ENCODE data around the gene DRC1. TPM values are rescaled to one million over a fixed set of nuclear protein-coding genes. Genes with fewer than 3 reads are reported as not detected.

The DRC1 gene
- total RNA-seq, 1 experiment from 2014 or later: not detected

DNA sequence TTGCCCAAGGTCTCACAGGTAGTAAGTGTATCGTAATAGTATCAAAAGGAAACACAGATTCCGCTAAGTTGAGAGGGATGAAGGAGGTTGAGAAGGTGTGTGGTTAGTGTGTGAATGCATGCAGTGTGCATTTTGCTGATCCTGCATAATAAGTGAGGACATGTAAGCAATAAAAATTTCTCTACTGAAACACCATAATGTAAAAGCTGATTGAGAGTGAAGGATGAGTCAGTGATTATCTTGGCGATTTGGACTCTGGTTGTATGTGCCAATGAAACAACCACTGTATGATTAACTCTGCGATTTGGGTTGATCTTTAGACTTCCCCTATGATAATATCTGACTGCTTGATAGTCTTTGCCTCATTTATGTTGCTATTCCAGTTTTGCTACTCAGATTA lies 38.4 kb upstream of the DRC1 start:
- ChIA-PET POLR2A (interaction anchor here (1.0 to 1.5 kb wide), 2 partner anchors 15 to 17 kb away, joined by 3 to 5 read pairs; partner anchors contain the start of genes ADGRF3 and SELENOI), RAD21 (ENCODE audit: low non-redundant PET in 1 of 2, low total read pairs in 2 of 2, uncharacterized antibody in 2 of 2, unreplicated experiment in 2 of 2) (no interaction called here), CTCF (no interaction called here)
- intact Hi-C loops (cut with micrococcal nuclease): loop anchor here (1.0 kb wide), 1 partner anchor 47 kb away; no protein-coding TSS in a partner anchor
- Histone ChIP-seq H3K9me2 (ENCODE audit: insufficient read depth) (no peaks in the 10 kb centered on the region), H3K9ac (ENCODE audit: low read length) (no peak overlapping the region), H3K27me3 (ENCODE audit: insufficient read depth, low read length) (no peaks in the 10 kb centered on the region), H3K79me2 (ENCODE audit: insufficient read depth, low read length) (peaks cover 85% of the 10 kb centered on the region), H2AFZ (ENCODE audit: low read depth, low read length, poor library complexity, severe bottlenecking) (no peak overlapping the region), H3K9me3 (ENCODE audit: control insufficient read depth in 1 of 2, insufficient read depth in 1 of 2, low read depth in 1 of 2, low read length in 2 of 2) (no peaks in the 10 kb centered on the region), H4K20me1 (ENCODE audit: insufficient read depth) (peaks cover 5% of the 10 kb centered on the region; the same call in 1 of the 2 replicates), H3K4me3 (replicated peaks in 1 of 2; ENCODE audit: low read depth in 1 of 2, low read length in 2 of 2) (no peak overlapping the region), H3K4me2 (ENCODE audit: low read length) (no peak overlapping the region), H3K27ac (ENCODE audit: low read depth, low read length) (no peak overlapping the region), H3K4me1 (ENCODE audit: control insufficient read depth in 1 of 2, insufficient read depth in 2 of 2, low read length in 2 of 2) (peaks cover 0 to 12% of the 10 kb centered on the region in 2 experiments; a peak in 2 of 4 replicates), H3K36me3 (ENCODE audit: control insufficient read depth in 1 of 2, insufficient read depth in 2 of 2, low read length in 2 of 2) (peaks cover 4 to 15% of the 10 kb centered on the region in 2 experiments; a peak in 3 of 4 replicates)
- DNase-seq (ENCODE audit: low read depth, low spot score) (no peak), ATAC-seq (no peak)
- no TSS peak for BruUV-seq (replicated peaks)
- TF ChIP-seq ZNF274 (IDR thresholded peaks at IDR 0.05; ENCODE audit: low read depth, low read length): no peak
- no peak for TF ChIP-seq SIN3A (IDR thresholded peaks at IDR 0.05; ENCODE audit: low read depth)
- no peak for TF ChIP-seq JUND (IDR thresholded peaks at IDR 0.05)
- TF ChIP-seq, protein P1, sequence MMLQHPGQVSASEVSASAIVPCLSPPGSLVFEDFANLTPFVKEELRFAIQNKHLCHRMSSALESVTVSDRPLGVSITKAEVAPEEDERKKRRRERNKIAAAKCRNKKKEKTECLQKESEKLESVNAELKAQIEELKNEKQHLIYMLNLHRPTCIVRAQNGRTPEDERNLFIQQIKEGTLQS (IDR thresholded peaks at IDR 0.05): no peak
- TF ChIP-seq, protein P2, sequence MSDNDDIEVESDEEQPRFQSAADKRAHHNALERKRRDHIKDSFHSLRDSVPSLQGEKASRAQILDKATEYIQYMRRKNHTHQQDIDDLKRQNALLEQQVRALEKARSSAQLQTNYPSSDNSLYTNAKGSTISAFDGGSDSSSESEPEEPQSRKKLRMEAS (IDR thresholded peaks at IDR 0.05): no peak
- no peak for TF ChIP-seq ELF1 (IDR thresholded peaks at IDR 0.05; ENCODE audit: borderline replicate concordance, low read depth)
- TF ChIP-seq RAD21 (IDR thresholded peaks at IDR 0.05; ENCODE audit: low read depth): no peak
- no peak for TF ChIP-seq EZH2phosphoT487 (IDR thresholded peaks at IDR 0.05; ENCODE audit: borderline replicate concordance)
- TF ChIP-seq SRF (IDR thresholded peaks at IDR 0.05; ENCODE audit: low read depth): no peak
- TF ChIP-seq EGR1 (IDR thresholded peaks at IDR 0.05; ENCODE audit: low read depth): no peak
- TF ChIP-seq YY1 (IDR thresholded peaks at IDR 0.05; ENCODE audit: extremely low read depth, insufficient replicate concordance, low read depth, low read length): no peak
- TF ChIP-seq, protein P3, sequence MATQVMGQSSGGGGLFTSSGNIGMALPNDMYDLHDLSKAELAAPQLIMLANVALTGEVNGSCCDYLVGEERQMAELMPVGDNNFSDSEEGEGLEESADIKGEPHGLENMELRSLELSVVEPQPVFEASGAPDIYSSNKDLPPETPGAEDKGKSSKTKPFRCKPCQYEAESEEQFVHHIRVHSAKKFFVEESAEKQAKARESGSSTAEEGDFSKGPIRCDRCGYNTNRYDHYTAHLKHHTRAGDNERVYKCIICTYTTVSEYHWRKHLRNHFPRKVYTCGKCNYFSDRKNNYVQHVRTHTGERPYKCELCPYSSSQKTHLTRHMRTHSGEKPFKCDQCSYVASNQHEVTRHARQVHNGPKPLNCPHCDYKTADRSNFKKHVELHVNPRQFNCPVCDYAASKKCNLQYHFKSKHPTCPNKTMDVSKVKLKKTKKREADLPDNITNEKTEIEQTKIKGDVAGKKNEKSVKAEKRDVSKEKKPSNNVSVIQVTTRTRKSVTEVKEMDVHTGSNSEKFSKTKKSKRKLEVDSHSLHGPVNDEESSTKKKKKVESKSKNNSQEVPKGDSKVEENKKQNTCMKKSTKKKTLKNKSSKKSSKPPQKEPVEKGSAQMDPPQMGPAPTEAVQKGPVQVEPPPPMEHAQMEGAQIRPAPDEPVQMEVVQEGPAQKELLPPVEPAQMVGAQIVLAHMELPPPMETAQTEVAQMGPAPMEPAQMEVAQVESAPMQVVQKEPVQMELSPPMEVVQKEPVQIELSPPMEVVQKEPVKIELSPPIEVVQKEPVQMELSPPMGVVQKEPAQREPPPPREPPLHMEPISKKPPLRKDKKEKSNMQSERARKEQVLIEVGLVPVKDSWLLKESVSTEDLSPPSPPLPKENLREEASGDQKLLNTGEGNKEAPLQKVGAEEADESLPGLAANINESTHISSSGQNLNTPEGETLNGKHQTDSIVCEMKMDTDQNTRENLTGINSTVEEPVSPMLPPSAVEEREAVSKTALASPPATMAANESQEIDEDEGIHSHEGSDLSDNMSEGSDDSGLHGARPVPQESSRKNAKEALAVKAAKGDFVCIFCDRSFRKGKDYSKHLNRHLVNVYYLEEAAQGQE (IDR thresholded peaks at IDR 0.05; ENCODE audit: low read depth): no peak
- TF ChIP-seq, protein P4, sequence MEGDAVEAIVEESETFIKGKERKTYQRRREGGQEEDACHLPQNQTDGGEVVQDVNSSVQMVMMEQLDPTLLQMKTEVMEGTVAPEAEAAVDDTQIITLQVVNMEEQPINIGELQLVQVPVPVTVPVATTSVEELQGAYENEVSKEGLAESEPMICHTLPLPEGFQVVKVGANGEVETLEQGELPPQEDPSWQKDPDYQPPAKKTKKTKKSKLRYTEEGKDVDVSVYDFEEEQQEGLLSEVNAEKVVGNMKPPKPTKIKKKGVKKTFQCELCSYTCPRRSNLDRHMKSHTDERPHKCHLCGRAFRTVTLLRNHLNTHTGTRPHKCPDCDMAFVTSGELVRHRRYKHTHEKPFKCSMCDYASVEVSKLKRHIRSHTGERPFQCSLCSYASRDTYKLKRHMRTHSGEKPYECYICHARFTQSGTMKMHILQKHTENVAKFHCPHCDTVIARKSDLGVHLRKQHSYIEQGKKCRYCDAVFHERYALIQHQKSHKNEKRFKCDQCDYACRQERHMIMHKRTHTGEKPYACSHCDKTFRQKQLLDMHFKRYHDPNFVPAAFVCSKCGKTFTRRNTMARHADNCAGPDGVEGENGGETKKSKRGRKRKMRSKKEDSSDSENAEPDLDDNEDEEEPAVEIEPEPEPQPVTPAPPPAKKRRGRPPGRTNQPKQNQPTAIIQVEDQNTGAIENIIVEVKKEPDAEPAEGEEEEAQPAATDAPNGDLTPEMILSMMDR (IDR thresholded peaks at IDR 0.05 in 2 of 3, conservative IDR thresholded peaks at IDR 0.05 in 1 of 3; ENCODE audit: borderline replicate concordance in 1 of 3, insufficient read depth in 1 of 3, low read depth in 2 of 3, low read length in 2 of 3): no peak
- no peak for TF ChIP-seq CBX3 (IDR thresholded peaks at IDR 0.05; ENCODE audit: low read depth)
- no peak for TF ChIP-seq TCF7L2 (IDR thresholded peaks at IDR 0.05; ENCODE audit: borderline replicate concordance, extremely low read depth, insufficient read depth, insufficient read length)
- no peak for TF ChIP-seq FOSL1 (IDR thresholded peaks at IDR 0.05; ENCODE audit: low read depth)
- no peak for TF ChIP-seq ZFX (IDR thresholded peaks at IDR 0.05)
- no peak for TF ChIP-seq SP1 (IDR thresholded peaks at IDR 0.05; ENCODE audit: low read depth)
- TF ChIP-seq POLR2AphosphoS5 (IDR thresholded peaks at IDR 0.05; ENCODE audit: low read depth, low read length): no peak
- no peak for TF ChIP-seq POLR2A (IDR thresholded peaks at IDR 0.05; ENCODE audit: borderline replicate concordance, extremely low read depth, insufficient read depth, insufficient read length)
